PC-3 (cell line): ENCODE data around the gene HSPB9. TPM values are rescaled to one million over a fixed set of nuclear protein-coding genes. Genes with fewer than 3 reads are reported as not detected.

ENCODE experiments used
- ATAC-seq: fragments of 200-7000 bp; cut with Tn5 transposase; 2 replicates; pipeline ENCODE4 v1.9.1; 2020; ENCODE audit warnings: mild to moderate bottlenecking, moderate library complexity
- BruUV-seq: library from RNA; stranded (reverse); fragments of 400-500 nt; replicated peaks from 2 replicates; lab custom pipeline; 2021; lab: Mats Ljungman, UMichigan
- CTCF ChIA-PET: fragments of 300-600 bp; sonication (Branson Sonifier 250); formaldehyde crosslinking; loops from one replicate; lab custom pipeline; 2022; ENCODE audit warnings: antibody characterized with exemption; lab: Charles Lee
- POLR2A ChIA-PET: fragments of 300-600 bp; sonication (Branson Sonifier 250); formaldehyde crosslinking; loops from one replicate; lab custom pipeline; 2022; ENCODE audit warnings: antibody characterized with exemption; ENCODE audit not compliant: unreplicated experiment; lab: Charles Lee
- DNase-seq: peaks from one replicate; pipeline ENCODE4 v3.0.0-alpha.2; 2015
- H2AFZ ChIP-seq: fragments of 300-600 bp; sonication (generic); 2 replicates; pipeline ENCODE4 v1.6.0; 2016; ENCODE audit warnings: antibody characterized with exemption, low read length
- H3F3A ChIP-seq: fragments of 300-600 bp; sonication (generic); one replicate; pipeline ENCODE4 v1.6.0; 2017; ENCODE audit warnings: antibody characterized with exemption, low read length, control low read depth, mild to moderate bottlenecking; ENCODE audit not compliant: unreplicated experiment
- H3K27ac ChIP-seq: fragments of 300-600 bp; sonication (generic); 2 replicates; pipeline ENCODE4 v1.5.1; 2016; ENCODE audit warnings: mild to moderate bottlenecking, low read length
- H3K27me3 ChIP-seq: fragments of 300-600 bp; sonication (generic); 2 replicates; pipeline ENCODE4 v1.6.1; 2016; ENCODE audit warnings: low read length, mixed read lengths
- H3K36me3 ChIP-seq: fragments of 300-600 bp; sonication (generic); 2 replicates; pipeline ENCODE4 v1.6.1; 2016; ENCODE audit warnings: low read depth, mixed run types, low read length, mixed read lengths
- H3K4me1 ChIP-seq: fragments of 300-600 bp; sonication (generic); 2 replicates; pipeline ENCODE4 v1.5.1; 2016; ENCODE audit warnings: low read length; ENCODE audit not compliant: insufficient read depth
- H3K4me2 ChIP-seq: fragments of 300-600 bp; sonication (generic); 2 replicates; pipeline ENCODE4 v1.6.0; 2016; ENCODE audit warnings: low read length
- H3K4me3 ChIP-seq: fragments of 300-600 bp; sonication (generic); 2 replicates; pipeline ENCODE4 v1.5.1; 2016; ENCODE audit warnings: mild to moderate bottlenecking, low read length, mixed read lengths
- H3K79me2 ChIP-seq: fragments of 300-600 bp; sonication (generic); 2 replicates; pipeline ENCODE4 v1.6.1; 2017; ENCODE audit warnings: low read length, mixed read lengths
- H3K9ac ChIP-seq: fragments of 300-600 bp; sonication (generic); 2 replicates; pipeline ENCODE4 v1.6.0; 2016; ENCODE audit warnings: mild to moderate bottlenecking, low read length
- H3K9me2 ChIP-seq: fragments of 300-600 bp; sonication (generic); replicated peaks from 2 replicates; pipeline ENCODE4 v1.6.1; 2016; ENCODE audit warnings: mixed run types, low read length, mixed read lengths
- H3K9me3 ChIP-seq: fragments of 300-600 bp; sonication (generic); 2 replicates; pipeline ENCODE4 v1.6.1; 2016; ENCODE audit warnings: low read length, mixed read lengths
- H4K20me1 ChIP-seq: fragments of 300-600 bp; sonication (generic); 2 replicates; pipeline ENCODE4 v1.6.1; 2016; ENCODE audit warnings: low read length, mixed read lengths
- CTCF ChIP-seq: fragments of 300-600 bp; sonication (generic); conservative IDR thresholded peaks from 2 replicates; pipeline ENCODE4 v1.5.1; 2017; ENCODE audit warnings: antibody characterized with exemption, low read depth, mild to moderate bottlenecking, low read length
- EZH2 ChIP-seq: fragments of 300-600 bp; sonication (generic); IDR thresholded peaks from one replicate; pipeline ENCODE4 v1.6.1; 2017; ENCODE audit warnings: antibody characterized with exemption, mild to moderate bottlenecking, low read length; ENCODE audit not compliant: unreplicated experiment
- EZH2phosphoT487 ChIP-seq: fragments of 300-600 bp; sonication (generic); IDR thresholded peaks from 2 replicates; pipeline ENCODE4 v1.6.1; 2018; ENCODE audit warnings: mild to moderate bottlenecking, antibody characterized with exemption, low read length, borderline replicate concordance
- intact Hi-C: fragments of 100-400 bp; cut with micrococcal nuclease; formaldehyde crosslinking; loops from 2 replicates; pipeline ENCODE4 v1.9.0; 2023
- total RNA-seq: library from RNA; depleted of rRNA; stranded (reverse); fragments of >200 nt; gene quantifications from 2 replicates; pipeline ENCODE4 v1.2.3, GENCODE V29; 2014

HSPB9 gene
- total RNA-seq, 1 experiment from 2014 or later, result not detected

- Histone ChIP-seq H3K4me3 (no peak overlapping the region), H3K9me3 (no peaks in the 10 kb centered on the region), H2AFZ (no peak overlapping the region), H3K27ac (no peak overlapping the region), H3K36me3 (no peaks in the 10 kb centered on the region), H3K27me3 (no peaks in the 10 kb centered on the region), H3K9ac (no peak overlapping the region), H3K4me1 (no peaks in the 10 kb centered on the region), H4K20me1 (no peaks in the 10 kb centered on the region), H3K9me2 (no peaks in the 10 kb centered on the region), H3K4me2 (no peak overlapping the region), H3K79me2 (no peaks in the 10 kb centered on the region), H3F3A (no peaks in the 10 kb centered on the region)
- CTCF ChIA-PET, result no interaction called here
- no peak for ATAC-seq
- TF ChIP-seq CTCF, result no peak
- no peak for TF ChIP-seq EZH2phosphoT487
- TF ChIP-seq EZH2, result no peak
- no peak for DNase-seq
- BruUV-seq, result no TSS peak
- intact Hi-C loops, result no loop called here
- POLR2A ChIA-PET, result no interaction called here
These were observed 34.6 kb upstream of the HSPB9 start for GRCh38 chr17:42087736-42088705.

GRCh38 chr17:42088736-42089135, 33.9 kb upstream of the HSPB9 start:
- TF ChIP-seq CTCF (no peak), EZH2phosphoT487 (no peak), EZH2 (no peak)
- Histone ChIP-seq H3K4me2 (no peak overlapping the region), H3F3A (no peaks in the 10 kb centered on the region), H4K20me1 (no peaks in the 10 kb centered on the region), H3K9me3 (no peaks in the 10 kb centered on the region), H3K36me3 (no peaks in the 10 kb centered on the region), H3K27ac (no peak overlapping the region), H3K79me2 (no peaks in the 10 kb centered on the region), H2AFZ (no peak overlapping the region), H3K27me3 (no peaks in the 10 kb centered on the region), H3K4me1 (no peaks in the 10 kb centered on the region), H3K4me3 (no peak overlapping the region), H3K9me2 (no peaks in the 10 kb centered on the region), H3K9ac (no peak overlapping the region)
- intact Hi-C loops, result no loop called here
- no TSS peak for BruUV-seq
- POLR2A ChIA-PET, result no interaction called here
- DNase-seq, result no peak
- CTCF ChIA-PET, result no interaction called here
- no peak for ATAC-seq
